ENCODE data around the gene UTP25.

UTP25 gene

DNA sequence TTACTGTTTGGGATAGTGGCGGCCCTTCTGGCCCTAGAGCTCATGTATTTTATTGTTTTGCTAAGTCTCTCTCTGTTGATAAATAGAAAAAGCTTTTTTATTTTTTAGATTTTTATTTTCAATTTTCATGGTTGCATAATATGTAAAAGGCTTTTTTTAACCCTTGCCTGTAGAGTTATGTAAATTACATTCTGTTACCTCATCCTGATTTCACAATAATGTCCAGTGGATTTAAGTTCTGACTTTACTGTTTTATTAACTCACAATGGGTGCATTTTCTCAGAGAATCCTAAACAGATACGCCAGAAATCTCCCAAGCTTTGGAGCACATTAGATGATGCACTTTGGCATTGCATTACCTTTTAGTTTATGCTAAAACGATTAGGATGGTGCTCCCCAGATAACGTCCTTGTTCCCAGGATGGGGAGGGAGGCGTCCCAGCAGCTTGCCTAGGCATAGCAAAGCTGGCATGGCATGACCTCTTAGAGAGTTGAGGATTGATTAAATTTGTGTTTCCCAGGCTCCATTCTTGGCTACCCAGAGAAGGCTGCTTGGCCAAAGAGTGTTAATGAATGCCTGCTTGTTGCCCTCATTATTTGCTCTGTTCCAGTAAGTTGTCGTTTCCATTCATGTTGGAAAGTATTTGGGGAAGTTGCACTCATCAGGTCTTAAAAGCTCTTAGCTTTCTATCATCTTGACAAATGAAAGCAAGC lies 17.1 kb downstream of the UTP25 start:
- ChIA-PET POLR2A (interaction anchor here (0.7 kb wide), 1 partner anchor 57 kb away, joined by 3 read pairs; no protein-coding TSS in a partner anchor), CTCF (interaction anchor here (0.7 to 10.4 kb wide), 7 partner anchors 9 to 21 kb away, joined by 3 to 89 read pairs (median 6); partner anchors contain the start of gene UTP25)
- TF ChIP-seq, protein P1, sequence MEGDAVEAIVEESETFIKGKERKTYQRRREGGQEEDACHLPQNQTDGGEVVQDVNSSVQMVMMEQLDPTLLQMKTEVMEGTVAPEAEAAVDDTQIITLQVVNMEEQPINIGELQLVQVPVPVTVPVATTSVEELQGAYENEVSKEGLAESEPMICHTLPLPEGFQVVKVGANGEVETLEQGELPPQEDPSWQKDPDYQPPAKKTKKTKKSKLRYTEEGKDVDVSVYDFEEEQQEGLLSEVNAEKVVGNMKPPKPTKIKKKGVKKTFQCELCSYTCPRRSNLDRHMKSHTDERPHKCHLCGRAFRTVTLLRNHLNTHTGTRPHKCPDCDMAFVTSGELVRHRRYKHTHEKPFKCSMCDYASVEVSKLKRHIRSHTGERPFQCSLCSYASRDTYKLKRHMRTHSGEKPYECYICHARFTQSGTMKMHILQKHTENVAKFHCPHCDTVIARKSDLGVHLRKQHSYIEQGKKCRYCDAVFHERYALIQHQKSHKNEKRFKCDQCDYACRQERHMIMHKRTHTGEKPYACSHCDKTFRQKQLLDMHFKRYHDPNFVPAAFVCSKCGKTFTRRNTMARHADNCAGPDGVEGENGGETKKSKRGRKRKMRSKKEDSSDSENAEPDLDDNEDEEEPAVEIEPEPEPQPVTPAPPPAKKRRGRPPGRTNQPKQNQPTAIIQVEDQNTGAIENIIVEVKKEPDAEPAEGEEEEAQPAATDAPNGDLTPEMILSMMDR (IDR thresholded peaks at IDR 0.05; ENCODE audit: control extremely low read depth, extremely low read depth, low read depth, missing control alignments): no peak
- no peak for DNase-seq (ENCODE audit: extremely low spot score)

DNA sequence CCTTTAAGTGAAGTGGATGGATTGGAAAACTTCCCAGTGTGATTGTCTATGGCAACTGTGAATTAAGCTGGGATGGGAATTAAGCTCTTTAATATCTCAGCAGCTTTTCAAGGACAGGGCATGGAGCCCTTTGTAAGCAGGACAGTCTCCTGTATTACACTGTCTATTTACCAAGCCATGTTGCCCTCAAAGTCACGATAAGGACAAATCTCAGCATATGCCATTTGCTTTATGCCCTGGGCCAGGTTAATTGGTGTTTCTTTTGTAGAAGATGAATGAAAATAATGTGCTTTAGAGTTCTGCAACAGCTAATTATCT lies 17.6 kb downstream of the UTP25 start:
- TF ChIP-seq, protein P1 (IDR thresholded peaks at IDR 0.05; ENCODE audit: control extremely low read depth, extremely low read depth, low read depth, missing control alignments): no peak
- DNase-seq (ENCODE audit: extremely low spot score): no peak
- CTCF ChIA-PET: interaction anchor here (1.0 to 10.4 kb wide), 6 partner anchors 9 to 22 kb away, joined by 3 to 89 read pairs (median 6); partner anchors contain the start of gene UTP25
- POLR2A ChIA-PET: no interaction called here

DNA sequence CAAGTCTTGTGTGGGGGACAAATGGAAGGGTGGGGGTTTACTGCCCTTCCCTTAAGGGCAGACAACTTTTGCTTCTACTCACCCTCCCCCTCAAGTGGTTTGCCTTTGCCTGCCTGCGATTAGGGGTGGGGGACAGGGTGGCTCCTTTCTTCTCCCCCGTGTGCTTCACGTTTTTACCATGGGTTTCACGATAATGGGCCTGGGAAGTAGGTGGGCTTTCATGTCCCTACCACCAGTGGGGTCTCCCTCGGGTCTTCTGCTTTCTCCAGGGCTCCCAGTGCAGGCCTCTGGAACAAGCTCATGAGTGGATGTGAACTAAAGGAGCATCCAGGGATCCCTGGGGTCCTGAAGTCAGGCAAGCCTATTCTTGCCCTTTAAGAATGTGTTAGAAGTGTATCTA lies 21.6 kb downstream of the UTP25 start:
- no peak for DNase-seq (ENCODE audit: extremely low spot score)
- ChIA-PET POLR2A (no interaction called here), CTCF (interaction anchor here (2.3 to 10.4 kb wide), 5 partner anchors 10 to 26 kb away, joined by 7 to 89 read pairs (median 23); partner anchors contain the start of gene UTP25)
- TF ChIP-seq, protein P1 (IDR thresholded peaks at IDR 0.05; ENCODE audit: control extremely low read depth, extremely low read depth, low read depth, missing control alignments): no peak

DNA sequence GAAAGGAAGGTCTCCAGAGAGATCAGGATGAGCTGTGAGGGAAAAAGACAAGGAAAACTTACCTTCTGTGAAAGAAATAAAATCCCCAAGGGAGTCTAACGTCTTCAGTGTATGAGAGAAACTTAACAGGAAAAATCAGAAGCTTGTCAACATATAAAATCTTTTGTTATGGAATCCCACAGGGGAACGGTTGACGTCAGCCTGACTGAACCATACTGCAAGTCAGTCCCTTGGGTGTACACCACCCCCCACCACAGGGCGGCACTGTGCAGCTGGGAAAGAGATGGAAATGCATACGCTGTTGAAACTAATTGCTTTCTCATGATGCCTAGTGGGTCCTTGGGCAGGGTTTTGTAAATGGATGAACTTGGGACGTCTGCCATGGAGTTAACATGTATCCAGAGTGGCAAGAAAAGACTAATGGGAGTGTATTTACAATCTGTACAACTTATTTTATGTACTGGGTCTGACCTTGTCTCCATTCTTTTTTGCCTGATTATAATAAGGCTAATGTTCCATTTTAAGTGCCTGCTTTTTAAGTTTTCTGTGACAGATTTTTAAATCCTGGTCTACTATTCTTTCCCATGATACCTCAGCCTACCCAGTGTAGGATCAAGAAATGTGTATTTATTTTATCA lies 22.7 kb downstream of the UTP25 start:
- DNase-seq (ENCODE audit: extremely low spot score): peak; percentile 55
- TF ChIP-seq, protein P1 (IDR thresholded peaks at IDR 0.05; ENCODE audit: control extremely low read depth, extremely low read depth, low read depth, missing control alignments): peak; percentile 62
- CTCF ChIA-PET: interaction anchor here (1.0 to 10.4 kb wide), 6 partner anchors 9 to 462 kb away, joined by 3 to 89 read pairs (median 16); partner anchors contain the start of gene UTP25
- POLR2A ChIA-PET: no interaction called here

DNA sequence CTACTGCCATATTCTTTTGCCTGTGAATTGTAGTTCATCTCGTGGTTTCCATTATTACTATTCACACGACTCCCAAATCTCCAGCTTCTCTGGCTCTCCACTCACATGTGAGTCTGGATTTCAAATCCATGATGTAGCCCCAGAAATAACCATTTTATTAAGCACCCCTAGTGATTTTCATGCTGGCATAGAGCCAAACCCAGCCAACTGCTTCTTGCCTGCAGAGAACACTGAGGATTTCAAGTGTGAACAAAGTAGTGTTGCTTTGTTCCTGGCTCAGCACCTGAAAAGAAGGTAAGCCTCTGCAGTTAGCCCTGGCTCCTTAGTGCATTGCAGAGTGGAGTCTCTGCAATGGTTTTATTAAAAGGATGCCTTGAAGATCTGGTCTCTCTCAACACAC lies 25.9 kb downstream of the UTP25 start:
- TF ChIP-seq, protein P1 (IDR thresholded peaks at IDR 0.05; ENCODE audit: control extremely low read depth, extremely low read depth, low read depth, missing control alignments): no peak
- no peak for DNase-seq (ENCODE audit: extremely low spot score)
- POLR2A ChIA-PET: no interaction called here
- CTCF ChIA-PET: interaction anchor here (0.8 to 1.2 kb wide), 2 partner anchors 31 to 33 kb away, joined by 3 read pairs; no protein-coding TSS in a partner anchor

DNA sequence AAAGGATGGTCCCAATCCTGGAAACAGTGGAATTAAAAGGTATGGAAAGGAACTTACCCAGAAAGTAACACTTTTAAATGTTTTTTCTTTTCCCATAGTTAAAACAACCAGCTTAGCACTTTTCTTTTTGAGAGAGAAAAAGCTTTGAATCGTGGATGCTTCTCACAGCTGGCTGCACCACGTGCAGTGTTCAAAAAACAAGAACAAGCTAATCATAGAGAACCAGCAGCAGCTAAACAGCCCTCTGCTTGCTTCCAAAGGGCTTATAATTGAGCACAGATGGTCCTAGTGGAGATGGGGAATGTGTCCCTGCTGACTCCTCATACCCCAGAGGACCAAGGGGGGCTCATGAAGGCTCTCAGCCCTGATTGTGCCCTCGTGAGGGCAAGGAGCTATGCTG lies 26.4 kb downstream of the UTP25 start:
- DNase-seq (ENCODE audit: extremely low spot score): no peak
- ChIA-PET CTCF (interaction anchor here (0.8 to 2.6 kb wide), 4 partner anchors 9 to 32 kb away, joined by 3 to 11 read pairs (median 3); no protein-coding TSS in a partner anchor), POLR2A (no interaction called here)
- TF ChIP-seq, protein P1 (IDR thresholded peaks at IDR 0.05; ENCODE audit: control extremely low read depth, extremely low read depth, low read depth, missing control alignments): no peak

All from GM10248 (cell line).